ENCODE data around the gene LAX1.
"Not testable (repeated sequence)": the region's sequence is repeated elsewhere in the genome, so short reads cannot be mapped to it uniquely, and the experiment has no call there.

The LAX1 gene

GRCh38 chr1:203789966-203790365 is 25.0 kb downstream of the LAX1 start:
- TF ChIP-seq, protein P1, sequence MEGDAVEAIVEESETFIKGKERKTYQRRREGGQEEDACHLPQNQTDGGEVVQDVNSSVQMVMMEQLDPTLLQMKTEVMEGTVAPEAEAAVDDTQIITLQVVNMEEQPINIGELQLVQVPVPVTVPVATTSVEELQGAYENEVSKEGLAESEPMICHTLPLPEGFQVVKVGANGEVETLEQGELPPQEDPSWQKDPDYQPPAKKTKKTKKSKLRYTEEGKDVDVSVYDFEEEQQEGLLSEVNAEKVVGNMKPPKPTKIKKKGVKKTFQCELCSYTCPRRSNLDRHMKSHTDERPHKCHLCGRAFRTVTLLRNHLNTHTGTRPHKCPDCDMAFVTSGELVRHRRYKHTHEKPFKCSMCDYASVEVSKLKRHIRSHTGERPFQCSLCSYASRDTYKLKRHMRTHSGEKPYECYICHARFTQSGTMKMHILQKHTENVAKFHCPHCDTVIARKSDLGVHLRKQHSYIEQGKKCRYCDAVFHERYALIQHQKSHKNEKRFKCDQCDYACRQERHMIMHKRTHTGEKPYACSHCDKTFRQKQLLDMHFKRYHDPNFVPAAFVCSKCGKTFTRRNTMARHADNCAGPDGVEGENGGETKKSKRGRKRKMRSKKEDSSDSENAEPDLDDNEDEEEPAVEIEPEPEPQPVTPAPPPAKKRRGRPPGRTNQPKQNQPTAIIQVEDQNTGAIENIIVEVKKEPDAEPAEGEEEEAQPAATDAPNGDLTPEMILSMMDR (IDR thresholded peaks at IDR 0.05) = no peak
- Histone ChIP-seq H3K36me3 (no peaks in the 10 kb centered on the region), H3K4me3 (ENCODE audit: low read depth in 1 of 2, low read length in 1 of 2) (no peak overlapping the region), H3K4me1 (ENCODE audit: control insufficient read depth in 1 of 2, insufficient read depth in 1 of 2, low read depth in 1 of 2, low read length in 1 of 2) (peaks cover 3 to 4% of the 10 kb centered on the region in 2 experiments), H3K9me3 (no peaks in the 10 kb centered on the region), H3K27ac (no peak overlapping the region), H3K27me3 (no peaks in the 10 kb centered on the region)

- Histone ChIP-seq H3K9me3 (no peaks in the 10 kb centered on the region), H3K27ac (no peak overlapping the region), H3K27me3 (no peaks in the 10 kb centered on the region), H3K4me3 (ENCODE audit: low read depth in 1 of 2, low read length in 1 of 2) (no peak overlapping the region), H3K4me1 (ENCODE audit: control insufficient read depth in 1 of 2, insufficient read depth in 1 of 2, low read depth in 1 of 2, low read length in 1 of 2) (peaks cover 10 to 11% of the 10 kb centered on the region in 2 experiments), H3K36me3 (no peaks in the 10 kb centered on the region)
- TF ChIP-seq, protein P1 (IDR thresholded peaks at IDR 0.05) = no peak
Measured at GRCh38 chr1:203791498-203791897, 26.5 kb downstream of the LAX1 start.

DNA sequence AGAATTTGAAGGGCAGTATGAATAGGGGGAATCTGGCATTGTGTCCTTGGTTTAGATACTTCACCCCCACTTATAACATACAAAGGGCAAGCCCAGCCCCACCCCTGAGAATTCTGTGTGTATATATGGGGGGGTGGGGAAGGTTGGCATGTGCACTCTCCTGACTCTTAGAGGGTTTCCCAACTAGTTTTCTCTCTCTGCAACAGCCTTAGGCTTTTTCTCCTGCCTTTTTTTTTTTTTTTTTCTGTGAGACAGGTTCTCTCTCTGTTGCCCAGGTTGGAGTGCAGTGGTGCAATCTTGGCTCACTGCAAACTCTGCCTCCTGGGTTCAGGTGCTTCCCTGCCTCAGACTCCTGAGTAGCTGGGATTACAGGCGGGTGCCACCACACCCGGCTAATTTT is 27.5 kb downstream of the LAX1 start:
- Histone ChIP-seq H3K4me1 (ENCODE audit: control insufficient read depth in 1 of 2, insufficient read depth in 1 of 2, low read depth in 1 of 2, low read length in 1 of 2) (peaks cover 18 to 21% of the 10 kb centered on the region in 2 experiments), H3K36me3 (no peaks in the 10 kb centered on the region), H3K27ac (no peak overlapping the region), H3K4me3 (ENCODE audit: low read depth in 1 of 2, low read length in 1 of 2) (no peak overlapping the region), H3K9me3 (no peaks in the 10 kb centered on the region), H3K27me3 (no peaks in the 10 kb centered on the region)
- TF ChIP-seq, protein P1 (IDR thresholded peaks at IDR 0.05) = no peak

- not testable (repeated sequence) for H3K9me3 ChIP-seq; H3K4me3 ChIP-seq (ENCODE audit: low read depth in 1 of 2, low read length in 1 of 2); H3K36me3 ChIP-seq; H3K27me3 ChIP-seq; H3K27ac ChIP-seq
- H3K4me1 ChIP-seq (ENCODE audit: control insufficient read depth in 1 of 2, insufficient read depth in 1 of 2, low read depth in 1 of 2, low read length in 1 of 2) = peaks cover 18 to 21% of the 10 kb centered on the region in 2 experiments
Measured at GRCh38 chr1:203793561-203793960, 28.6 kb downstream of the LAX1 start.

DNA sequence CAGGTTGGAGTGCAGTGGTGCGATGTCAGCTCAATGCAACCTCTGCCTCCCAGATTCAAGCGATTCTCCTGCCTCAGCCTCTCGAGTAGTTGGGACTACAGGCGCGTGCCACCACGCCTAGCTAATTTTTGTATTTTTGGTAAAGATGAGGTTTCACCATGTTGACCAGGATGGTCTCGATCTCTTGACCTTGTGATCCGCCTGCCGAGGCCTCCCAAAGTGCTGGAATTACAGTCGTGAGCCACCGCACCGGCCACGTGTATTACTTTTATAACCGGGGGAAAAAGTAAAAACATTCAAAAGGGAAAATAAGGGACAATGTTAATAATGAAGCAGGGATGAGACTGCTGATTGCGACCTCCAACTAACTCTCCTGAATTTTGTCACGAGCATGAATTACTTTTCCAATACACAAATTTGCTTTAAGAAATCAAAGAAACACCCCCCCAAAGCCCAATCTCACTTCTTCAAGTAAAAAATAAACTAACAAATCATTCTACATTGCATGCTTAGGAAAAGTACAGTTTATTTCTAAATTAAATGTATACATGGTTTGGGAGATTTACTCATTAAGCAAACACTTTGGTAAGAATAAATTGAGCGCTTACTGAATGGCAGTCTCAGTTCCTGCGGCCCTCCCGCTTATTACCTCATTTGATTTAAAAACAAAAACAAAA is 29.9 kb downstream of the LAX1 start:
- peaks cover 15% of the 10 kb centered on the region for H3K36me3 ChIP-seq
- TF ChIP-seq, protein P1 (IDR thresholded peaks at IDR 0.05) = no peak
- H3K4me1 ChIP-seq (ENCODE audit: control insufficient read depth in 1 of 2, insufficient read depth in 1 of 2, low read depth in 1 of 2, low read length in 1 of 2) = peaks cover 18 to 21% of the 10 kb centered on the region in 2 experiments
- H3K9me3 ChIP-seq = no peaks in the 10 kb centered on the region
- H3K27me3 ChIP-seq = no peaks in the 10 kb centered on the region
- peak overlapping the region; percentile 90 for H3K27ac ChIP-seq
- peak overlapping the region; percentile 83 to 90 for H3K4me3 ChIP-seq (ENCODE audit: low read depth in 1 of 2, low read length in 1 of 2)

DNA sequence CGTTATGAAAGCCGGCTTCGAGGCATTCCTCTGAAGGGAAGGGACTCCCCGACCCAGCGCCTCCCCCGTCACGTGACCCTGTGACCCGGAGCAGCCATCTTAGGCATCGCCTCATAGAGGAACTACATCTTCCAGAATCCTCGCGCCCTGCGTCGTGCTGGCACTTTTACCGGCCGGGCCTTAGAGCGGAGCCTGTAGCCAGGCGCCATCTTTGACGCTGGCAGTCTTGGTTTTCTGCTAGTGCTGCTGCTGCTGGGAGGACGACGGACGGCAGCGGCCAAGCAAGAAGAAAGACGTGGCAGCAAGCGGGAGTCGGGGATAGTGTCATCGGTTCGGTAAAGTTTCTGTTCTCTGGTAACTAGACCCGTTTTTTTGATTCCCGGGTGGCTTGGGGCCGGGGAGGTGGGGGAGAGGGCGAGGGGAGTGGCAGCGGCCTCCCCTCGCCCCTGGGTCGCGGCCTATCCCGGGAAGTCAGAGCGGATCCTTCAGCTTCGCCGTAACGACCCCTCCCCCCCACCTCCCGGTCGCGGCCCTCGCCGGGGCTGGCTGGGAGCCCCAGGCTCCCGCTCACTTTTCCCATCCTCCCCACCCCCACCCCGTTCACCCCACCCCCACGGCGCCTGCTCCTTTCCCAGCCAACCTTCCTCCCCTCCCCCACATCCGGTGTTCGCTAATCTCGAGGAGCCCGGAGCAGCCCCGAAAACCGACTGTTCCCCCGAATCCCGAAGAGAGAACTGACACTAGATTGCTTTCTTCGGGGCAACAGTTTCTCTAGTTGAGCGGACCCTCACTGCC is 30.7 kb downstream of the LAX1 start, which contains the start of the genes ZBED6 and ZC3H11A:
Gene ZBED6 (plus strand): TSS at position 183 of the 795 bp plus-strand sequence. CDS start 1,900 bp downstream, outside the sequence.
Gene ZC3H11A (plus strand): TSS at position 183 of the 795 bp plus-strand sequence. CDS start 21,448 bp downstream, outside the sequence.
- no peaks in the 10 kb centered on the region for H3K9me3 ChIP-seq
- H3K4me3 ChIP-seq (ENCODE audit: low read depth in 1 of 2, low read length in 1 of 2) = peak within 1 kb of the TSS; percentile 83 to 90
- peak within 1 kb of the TSS; percentile 90 for H3K27ac ChIP-seq
- H3K27me3 ChIP-seq = no peaks in the 10 kb centered on the region
- TF ChIP-seq, protein P1 (IDR thresholded peaks at IDR 0.05) = peak; percentile 25
- peaks cover 18 to 21% of the 10 kb centered on the region in 2 experiments for H3K4me1 ChIP-seq (ENCODE audit: control insufficient read depth in 1 of 2, insufficient read depth in 1 of 2, low read depth in 1 of 2, low read length in 1 of 2)
- peaks cover 18% of the 10 kb centered on the region for H3K36me3 ChIP-seq
